Measurements from ENCODE around the gene LDHB. TPM values are rescaled to one million over a fixed set of nuclear protein-coding genes. Genes with fewer than 3 reads are reported as not detected.

Gene LDHB
- total and polyA plus RNA-seq, 10 of the 15 experiments (the other 5 are each of a cell fraction or from before 2014, with no cell fraction given): 800 to 3,692 (median 1,366) TPM

DNA sequence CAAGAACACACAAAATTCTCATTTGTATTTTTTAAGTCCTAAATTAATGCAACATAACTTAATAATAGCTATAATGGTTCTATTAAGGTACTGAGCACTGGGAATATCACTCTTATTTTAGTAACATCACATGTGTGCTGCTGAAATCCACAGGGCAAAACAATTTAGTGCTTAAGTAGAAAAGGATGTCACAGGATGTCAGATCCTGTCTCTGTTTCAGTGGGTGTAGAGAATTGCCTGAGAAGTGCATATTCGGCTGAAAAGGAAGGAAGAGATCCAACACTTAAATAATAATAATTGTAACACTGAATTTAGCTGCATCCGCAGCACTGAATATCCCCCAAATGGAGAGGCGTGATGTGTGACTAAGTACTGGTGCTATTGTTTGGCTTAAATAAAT, 8.6 kb downstream of the LDHB start (continued):
- TF ChIP-seq, protein P1, sequence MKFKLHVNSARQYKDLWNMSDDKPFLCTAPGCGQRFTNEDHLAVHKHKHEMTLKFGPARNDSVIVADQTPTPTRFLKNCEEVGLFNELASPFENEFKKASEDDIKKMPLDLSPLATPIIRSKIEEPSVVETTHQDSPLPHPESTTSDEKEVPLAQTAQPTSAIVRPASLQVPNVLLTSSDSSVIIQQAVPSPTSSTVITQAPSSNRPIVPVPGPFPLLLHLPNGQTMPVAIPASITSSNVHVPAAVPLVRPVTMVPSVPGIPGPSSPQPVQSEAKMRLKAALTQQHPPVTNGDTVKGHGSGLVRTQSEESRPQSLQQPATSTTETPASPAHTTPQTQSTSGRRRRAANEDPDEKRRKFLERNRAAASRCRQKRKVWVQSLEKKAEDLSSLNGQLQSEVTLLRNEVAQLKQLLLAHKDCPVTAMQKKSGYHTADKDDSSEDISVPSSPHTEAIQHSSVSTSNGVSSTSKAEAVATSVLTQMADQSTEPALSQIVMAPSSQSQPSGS (IDR thresholded peaks at IDR 0.05; ENCODE audit: low read length): no peak

DNA sequence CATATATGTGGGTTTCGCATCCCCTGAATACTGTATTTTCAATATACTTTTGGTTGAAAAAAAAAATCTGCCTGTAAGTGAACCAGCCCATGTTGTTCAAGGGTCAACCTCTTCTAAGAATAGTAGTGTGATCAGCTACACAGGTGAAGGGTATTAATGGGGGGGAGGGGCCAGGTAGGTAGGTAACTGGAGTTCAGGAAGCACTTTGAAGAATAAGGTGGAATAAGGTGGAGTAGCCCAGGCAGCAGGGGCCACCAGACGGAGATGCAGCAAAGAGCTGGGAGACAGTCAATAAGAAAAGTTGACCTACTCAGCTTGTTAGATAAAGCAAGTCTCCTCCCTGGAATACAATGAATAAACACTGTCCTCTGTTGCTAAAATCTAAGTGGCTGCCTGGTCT, 9.3 kb downstream of the LDHB start:
- Histone ChIP-seq H3K79me2 (ENCODE audit: control insufficient read depth, insufficient read depth, low read length) (peaks cover 32% of the 10 kb centered on the region), H3K9me3 (replicated peaks; ENCODE audit: control insufficient read depth, insufficient read depth, low read length) (no peaks in the 10 kb centered on the region), H3K36me3 (ENCODE audit: control insufficient read depth in 2 of 2, insufficient read depth in 2 of 2, low read length in 1 of 2) (peaks cover 6 to 25% of the 10 kb centered on the region in 2 experiments), H3K4me1 (ENCODE audit: control insufficient read depth, insufficient read depth, low read length) (no peaks in the 10 kb centered on the region), H3K9ac (ENCODE audit: control insufficient read depth, insufficient read depth, low read length) (no peak overlapping the region), H3K27me3 (replicated peaks in 1 of 2; ENCODE audit: control insufficient read depth in 2 of 2, insufficient read depth in 2 of 2, low read length in 1 of 2) (no peaks in the 10 kb centered on the region), H3K4me2 (ENCODE audit: control insufficient read depth, insufficient read depth) (no peak overlapping the region), H2AFZ (ENCODE audit: control insufficient read depth, low read depth, low read length) (no peak overlapping the region), H4K20me1 (ENCODE audit: control insufficient read depth, insufficient read depth) (no peaks in the 10 kb centered on the region), H3K27ac (ENCODE audit: control insufficient read depth, insufficient read depth) (no peak overlapping the region), H3K4me3 (no peak overlapping the region)
- in situ Hi-C loops (cut with MboI) (no loop called here), intact Hi-C loops (cut with micrococcal nuclease; ENCODE audit: unreplicated experiment) (no loop called here)
- WGBS (ENCODE audit: insufficient coverage, insufficient replicate concordance, low lambda C conversion rate, missing lambda C conversion rate): 95% methylated on average over 2 of the region's 2 CpGs
- ChIA-PET RAD21 (ENCODE audit: unreplicated experiment) (no interaction called here), SMC1A (ENCODE audit: uncharacterized antibody, unreplicated experiment) (interaction anchor here (1.1 kb wide), 1 partner anchor 9 kb away, joined by 4 read pairs; the partner anchor contains the start of gene LDHB), CTCF (interaction anchor here (0.6 to 1.1 kb wide), 2 partner anchors 18 to 155 kb away, joined by 3 read pairs; no protein-coding TSS in a partner anchor), POLR2A (interaction anchor here (0.6 kb wide), 1 partner anchor 1375 kb away, joined by 4 read pairs; no protein-coding TSS in a partner anchor)
- FAIRE-seq: no peak
- no TSS peak for BruUV-seq (replicated peaks)
- no peak for ATAC-seq
- no peak for TF ChIP-seq RELA (IDR thresholded peaks at IDR 0.05; ENCODE audit: borderline replicate concordance, partially characterized antibody)
- TF ChIP-seq, protein P2, sequence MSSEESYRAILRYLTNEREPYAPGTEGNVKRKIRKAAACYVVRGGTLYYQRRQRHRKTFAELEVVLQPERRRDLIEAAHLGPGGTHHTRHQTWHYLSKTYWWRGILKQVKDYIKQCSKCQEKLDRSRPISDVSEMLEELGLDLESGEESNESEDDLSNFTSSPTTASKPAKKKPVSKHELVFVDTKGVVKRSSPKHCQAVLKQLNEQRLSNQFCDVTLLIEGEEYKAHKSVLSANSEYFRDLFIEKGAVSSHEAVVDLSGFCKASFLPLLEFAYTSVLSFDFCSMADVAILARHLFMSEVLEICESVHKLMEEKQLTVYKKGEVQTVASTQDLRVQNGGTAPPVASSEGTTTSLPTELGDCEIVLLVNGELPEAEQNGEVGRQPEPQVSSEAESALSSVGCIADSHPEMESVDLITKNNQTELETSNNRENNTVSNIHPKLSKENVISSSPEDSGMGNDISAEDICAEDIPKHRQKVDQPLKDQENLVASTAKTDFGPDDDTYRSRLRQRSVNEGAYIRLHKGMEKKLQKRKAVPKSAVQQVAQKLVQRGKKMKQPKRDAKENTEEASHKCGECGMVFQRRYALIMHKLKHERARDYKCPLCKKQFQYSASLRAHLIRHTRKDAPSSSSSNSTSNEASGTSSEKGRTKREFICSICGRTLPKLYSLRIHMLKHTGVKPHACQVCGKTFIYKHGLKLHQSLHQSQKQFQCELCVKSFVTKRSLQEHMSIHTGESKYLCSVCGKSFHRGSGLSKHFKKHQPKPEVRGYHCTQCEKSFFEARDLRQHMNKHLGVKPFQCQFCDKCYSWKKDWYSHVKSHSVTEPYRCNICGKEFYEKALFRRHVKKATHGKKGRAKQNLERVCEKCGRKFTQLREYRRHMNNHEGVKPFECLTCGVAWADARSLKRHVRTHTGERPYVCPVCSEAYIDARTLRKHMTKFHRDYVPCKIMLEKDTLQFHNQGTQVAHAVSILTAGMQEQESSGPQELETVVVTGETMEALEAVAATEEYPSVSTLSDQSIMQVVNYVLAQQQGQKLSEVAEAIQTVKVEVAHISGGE (CRISPR knock-in tag; IDR thresholded peaks at IDR 0.05): no peak
- no peak for TF ChIP-seq SP1 (IDR thresholded peaks at IDR 0.05; ENCODE audit: low read depth, low read length)
- TF ChIP-seq, protein P3, sequence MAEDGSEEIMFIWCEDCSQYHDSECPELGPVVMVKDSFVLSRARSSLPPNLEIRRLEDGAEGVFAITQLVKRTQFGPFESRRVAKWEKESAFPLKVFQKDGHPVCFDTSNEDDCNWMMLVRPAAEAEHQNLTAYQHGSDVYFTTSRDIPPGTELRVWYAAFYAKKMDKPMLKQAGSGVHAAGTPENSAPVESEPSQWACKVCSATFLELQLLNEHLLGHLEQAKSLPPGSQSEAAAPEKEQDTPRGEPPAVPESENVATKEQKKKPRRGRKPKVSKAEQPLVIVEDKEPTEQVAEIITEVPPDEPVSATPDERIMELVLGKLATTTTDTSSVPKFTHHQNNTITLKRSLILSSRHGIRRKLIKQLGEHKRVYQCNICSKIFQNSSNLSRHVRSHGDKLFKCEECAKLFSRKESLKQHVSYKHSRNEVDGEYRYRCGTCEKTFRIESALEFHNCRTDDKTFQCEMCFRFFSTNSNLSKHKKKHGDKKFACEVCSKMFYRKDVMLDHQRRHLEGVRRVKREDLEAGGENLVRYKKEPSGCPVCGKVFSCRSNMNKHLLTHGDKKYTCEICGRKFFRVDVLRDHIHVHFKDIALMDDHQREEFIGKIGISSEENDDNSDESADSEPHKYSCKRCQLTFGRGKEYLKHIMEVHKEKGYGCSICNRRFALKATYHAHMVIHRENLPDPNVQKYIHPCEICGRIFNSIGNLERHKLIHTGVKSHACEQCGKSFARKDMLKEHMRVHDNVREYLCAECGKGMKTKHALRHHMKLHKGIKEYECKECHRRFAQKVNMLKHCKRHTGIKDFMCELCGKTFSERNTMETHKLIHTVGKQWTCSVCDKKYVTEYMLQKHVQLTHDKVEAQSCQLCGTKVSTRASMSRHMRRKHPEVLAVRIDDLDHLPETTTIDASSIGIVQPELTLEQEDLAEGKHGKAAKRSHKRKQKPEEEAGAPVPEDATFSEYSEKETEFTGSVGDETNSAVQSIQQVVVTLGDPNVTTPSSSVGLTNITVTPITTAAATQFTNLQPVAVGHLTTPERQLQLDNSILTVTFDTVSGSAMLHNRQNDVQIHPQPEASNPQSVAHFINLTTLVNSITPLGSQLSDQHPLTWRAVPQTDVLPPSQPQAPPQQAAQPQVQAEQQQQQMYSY (CRISPR knock-in tag; IDR thresholded peaks at IDR 0.05): no peak
- no peak for DNase-seq (ENCODE audit: low read depth, low spot score)
